Measurements from ENCODE around the gene MRPL3.
"Not testable (repeated sequence)": the region's sequence is repeated elsewhere in the genome, so short reads cannot be mapped to it uniquely, and the experiment has no call there.

MRPL3 gene

GRCh38 chr3:131491084-131491483, 11.7 kb downstream of the MRPL3 start:
- no peak for DNase-seq
- no peak overlapping the region for H3K9ac ChIP-seq (ENCODE audit: low read length)
- TF ChIP-seq EZH2 (optimal IDR thresholded peaks at IDR 0.05; ENCODE audit: low read depth, low read length), result no peak
- no peak for TF ChIP-seq EZH2phosphoT487 (IDR thresholded peaks at IDR 0.05; ENCODE audit: low read length)
- no peak for TF ChIP-seq CTCF (IDR thresholded peaks at IDR 0.05; ENCODE audit: low read length)
- no peaks in the 10 kb centered on the region for H3K9me2 ChIP-seq (replicated peaks; ENCODE audit: insufficient read depth, low read length)
- no peaks in the 10 kb centered on the region for H3K27me3 ChIP-seq (replicated peaks; ENCODE audit: insufficient read depth, low read length)
- no peak overlapping the region for H3K27ac ChIP-seq (ENCODE audit: low read length)
- no peak overlapping the region for H2AFZ ChIP-seq (ENCODE audit: low read length)
- H4K20me1 ChIP-seq (ENCODE audit: insufficient read depth, low read length), result no peaks in the 10 kb centered on the region
- H3K79me2 ChIP-seq (ENCODE audit: low read length), result no peaks in the 10 kb centered on the region
- peaks cover 8% of the 10 kb centered on the region; the same call in 1 of the 2 replicates for H3K36me3 ChIP-seq (replicated peaks; ENCODE audit: insufficient read depth, low read length)
- H3F3A ChIP-seq (ENCODE audit: insufficient read depth, low read length), result no peaks in the 10 kb centered on the region
- H3K9me3 ChIP-seq (replicated peaks; ENCODE audit: insufficient read depth, low read length), result no peaks in the 10 kb centered on the region
- H3K4me3 ChIP-seq (ENCODE audit: low read length), result no peak overlapping the region
- H3K4me2 ChIP-seq (ENCODE audit: low read depth, low read length), result no peak overlapping the region
- no peaks in the 10 kb centered on the region for H3K4me1 ChIP-seq (ENCODE audit: low read length)

GRCh38 chr3:131486545-131486944, 16.2 kb downstream of the MRPL3 start:
- H3K4me1 ChIP-seq (ENCODE audit: low read length); H3K9me2 ChIP-seq (replicated peaks; ENCODE audit: insufficient read depth, low read length); H3K27me3 ChIP-seq (replicated peaks; ENCODE audit: insufficient read depth, low read length); H3F3A ChIP-seq (ENCODE audit: insufficient read depth, low read length); H3K4me2 ChIP-seq (ENCODE audit: low read depth, low read length); DNase-seq; H3K27ac ChIP-seq (ENCODE audit: low read length); H3K79me2 ChIP-seq (ENCODE audit: low read length); H2AFZ ChIP-seq (ENCODE audit: low read length); H3K9me3 ChIP-seq (replicated peaks; ENCODE audit: insufficient read depth, low read length); H3K9ac ChIP-seq (ENCODE audit: low read length); H3K36me3 ChIP-seq (replicated peaks; ENCODE audit: insufficient read depth, low read length); H3K4me3 ChIP-seq (ENCODE audit: low read length); H4K20me1 ChIP-seq (ENCODE audit: insufficient read depth, low read length): not testable (repeated sequence)

- Histone ChIP-seq H2AFZ (ENCODE audit: low read length) (no peak overlapping the region), H3K27me3 (replicated peaks; ENCODE audit: insufficient read depth, low read length) (no peaks in the 10 kb centered on the region), H3F3A (ENCODE audit: insufficient read depth, low read length) (no peaks in the 10 kb centered on the region), H3K4me2 (ENCODE audit: low read depth, low read length) (no peak overlapping the region), H3K36me3 (replicated peaks; ENCODE audit: insufficient read depth, low read length) (no peaks in the 10 kb centered on the region; the same call in 1 of the 2 replicates), H3K27ac (ENCODE audit: low read length) (no peak overlapping the region), H3K4me3 (ENCODE audit: low read length) (no peak overlapping the region), H3K9me3 (replicated peaks; ENCODE audit: insufficient read depth, low read length) (no peaks in the 10 kb centered on the region), H4K20me1 (ENCODE audit: insufficient read depth, low read length) (no peaks in the 10 kb centered on the region), H3K9me2 (replicated peaks; ENCODE audit: insufficient read depth, low read length) (no peaks in the 10 kb centered on the region), H3K9ac (ENCODE audit: low read length) (no peak overlapping the region), H3K79me2 (ENCODE audit: low read length) (no peaks in the 10 kb centered on the region), H3K4me1 (ENCODE audit: low read length) (no peaks in the 10 kb centered on the region)
- TF ChIP-seq EZH2phosphoT487 (IDR thresholded peaks at IDR 0.05; ENCODE audit: low read length), result no peak
- TF ChIP-seq EZH2 (optimal IDR thresholded peaks at IDR 0.05; ENCODE audit: low read depth, low read length), result no peak
- no peak for TF ChIP-seq CTCF (IDR thresholded peaks at IDR 0.05; ENCODE audit: low read length)
- no peak for DNase-seq
Observed at GRCh38 chr3:131485119-131485518, 17.7 kb downstream of the MRPL3 start.

GRCh38 chr3:131484496-131485111, 18.2 kb downstream of the MRPL3 start:
- TF ChIP-seq CTCF (IDR thresholded peaks at IDR 0.05; ENCODE audit: low read length) (no peak), EZH2 (optimal IDR thresholded peaks at IDR 0.05; ENCODE audit: low read depth, low read length) (no peak), EZH2phosphoT487 (IDR thresholded peaks at IDR 0.05; ENCODE audit: low read length) (no peak)
- H2AFZ ChIP-seq (ENCODE audit: low read length), result no peak overlapping the region

More at GRCh38 chr3:131484496-131485111, 18.2 kb downstream of the MRPL3 start:
- H4K20me1 ChIP-seq (ENCODE audit: insufficient read depth, low read length), result no peaks in the 10 kb centered on the region
- H3K4me3 ChIP-seq (ENCODE audit: low read length), result no peak overlapping the region
- no peaks in the 10 kb centered on the region; the same call in 1 of the 2 replicates for H3K36me3 ChIP-seq (replicated peaks; ENCODE audit: insufficient read depth, low read length)
- no peaks in the 10 kb centered on the region for H3K9me3 ChIP-seq (replicated peaks; ENCODE audit: insufficient read depth, low read length)
- no peaks in the 10 kb centered on the region for H3K4me1 ChIP-seq (ENCODE audit: low read length)
- no peaks in the 10 kb centered on the region for H3F3A ChIP-seq (ENCODE audit: insufficient read depth, low read length)
- no peak for DNase-seq
- H3K9ac ChIP-seq (ENCODE audit: low read length), result no peak overlapping the region
- H3K4me2 ChIP-seq (ENCODE audit: low read depth, low read length), result no peak overlapping the region
- H3K9me2 ChIP-seq (replicated peaks; ENCODE audit: insufficient read depth, low read length), result no peaks in the 10 kb centered on the region
- no peaks in the 10 kb centered on the region for H3K79me2 ChIP-seq (ENCODE audit: low read length)
- H3K27me3 ChIP-seq (replicated peaks; ENCODE audit: insufficient read depth, low read length), result no peaks in the 10 kb centered on the region
- no peak overlapping the region for H3K27ac ChIP-seq (ENCODE audit: low read length)
